ENCODE data around the gene SIDT1. TPM values are rescaled to one million over a fixed set of nuclear protein-coding genes. Genes with fewer than 3 reads are reported as not detected.

The SIDT1 gene
- total RNA-seq, 1 experiment from 2014 or later: not detected

DNA sequence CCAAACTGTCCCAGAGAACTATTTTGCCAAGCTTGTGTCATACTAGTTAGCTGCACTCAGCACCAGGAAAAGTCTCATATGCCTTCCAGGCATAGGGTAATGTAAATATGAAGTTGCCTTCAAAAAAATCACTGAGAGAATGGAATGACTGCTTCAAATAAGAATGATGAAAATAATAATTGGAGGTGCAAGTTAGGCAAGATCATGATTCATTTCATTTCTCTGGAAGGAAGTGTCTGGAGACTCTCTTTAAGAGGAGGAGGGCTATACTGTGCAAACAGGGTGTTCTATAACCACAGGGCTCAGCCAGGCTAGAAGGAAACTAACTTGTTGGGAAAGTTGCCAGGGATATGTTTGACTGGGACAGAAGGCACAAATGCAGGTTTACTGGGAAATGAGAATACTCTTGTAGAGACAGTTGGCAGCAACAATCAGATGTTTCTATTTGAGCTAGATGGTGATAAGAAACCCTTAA lies 4.3 kb downstream of the SIDT1 start:
- no peak for DNase-seq
- no peaks in the 10 kb centered on the region for H3K79me1 ChIP-seq (ENCODE audit: insufficient read depth, low read depth, low read length, poor library complexity, severe bottlenecking)
- H3K9ac ChIP-seq (ENCODE audit: extremely low read depth, insufficient read length, low read length): no peak overlapping the region
- H3K27ac ChIP-seq (ENCODE audit: insufficient read length, low read depth, low read length): no peak overlapping the region
- H2BK15ac ChIP-seq (ENCODE audit: low read depth, low read length): no peak overlapping the region
- H2BK120ac ChIP-seq (ENCODE audit: low read depth, low read length, poor library complexity, severe bottlenecking): no peak overlapping the region
- H3K4me1 ChIP-seq (ENCODE audit: insufficient read depth, low read length): no peaks in the 10 kb centered on the region
- H3K23me2 ChIP-seq (ENCODE audit: insufficient read length, low read depth, low read length, poor library complexity, severe bottlenecking): peaks cover 13% of the 10 kb centered on the region
- no peaks in the 10 kb centered on the region for H4K20me1 ChIP-seq (ENCODE audit: control insufficient read depth, insufficient read depth, insufficient read length)
- no peak overlapping the region for H3K14ac ChIP-seq (ENCODE audit: insufficient read depth, low read length)
- H2BK12ac ChIP-seq (ENCODE audit: insufficient read length, low read depth, low read length): no peak overlapping the region
- no peak overlapping the region for H2BK20ac ChIP-seq (ENCODE audit: low read depth, low read length, poor library complexity, severe bottlenecking)
- H4K5ac ChIP-seq (ENCODE audit: insufficient read length, low read depth, low read length): no peak overlapping the region
- Mint-ChIP-seq H3K4me3 (no peak overlapping the region), H3K27me3 (ENCODE audit: low read depth) (peaks cover 46% of the 10 kb centered on the region), H3K4me1 (peaks cover 15 to 16% of the 10 kb centered on the region in 2 experiments), H3K36me3 (ENCODE audit: insufficient read depth in 1 of 3, low read depth in 3 of 3) (peaks cover 0 to 3% (median 0%) of the 10 kb centered on the region in 3 experiments; a peak in 1 of 7 replicates), H3K9me3 (no peaks in the 10 kb centered on the region), H3K27ac (no peak overlapping the region; a peak in 1 of 7 replicates)
- no peak overlapping the region for H3K4ac ChIP-seq (ENCODE audit: low read depth, low read length)
- no peaks in the 10 kb centered on the region for H3K79me2 ChIP-seq (ENCODE audit: insufficient read depth, low read length)
- no peak overlapping the region for H3K56ac ChIP-seq (ENCODE audit: insufficient read length, low read depth, low read length)
- no peak overlapping the region for H2AFZ ChIP-seq (ENCODE audit: low read length)
- peaks cover 32% of the 10 kb centered on the region for H3K27me3 ChIP-seq (ENCODE audit: insufficient read depth, low read length)
- H3K9me3 ChIP-seq (ENCODE audit: control insufficient read depth, low read depth, low read length): no peaks in the 10 kb centered on the region
- no peak overlapping the region for H3K18ac ChIP-seq (ENCODE audit: insufficient read length, low read depth, low read length)
- no peak overlapping the region for H2BK5ac ChIP-seq (ENCODE audit: insufficient read length, low read length)
- no peak overlapping the region for H3K23ac ChIP-seq (ENCODE audit: insufficient read length, low read depth, low read length)
- H4K91ac ChIP-seq (ENCODE audit: insufficient read length, low read depth, low read length): no peak overlapping the region
- no peak overlapping the region for H3K4me2 ChIP-seq (ENCODE audit: insufficient read depth, insufficient read length, low read length)
- TF ChIP-seq, protein P1, sequence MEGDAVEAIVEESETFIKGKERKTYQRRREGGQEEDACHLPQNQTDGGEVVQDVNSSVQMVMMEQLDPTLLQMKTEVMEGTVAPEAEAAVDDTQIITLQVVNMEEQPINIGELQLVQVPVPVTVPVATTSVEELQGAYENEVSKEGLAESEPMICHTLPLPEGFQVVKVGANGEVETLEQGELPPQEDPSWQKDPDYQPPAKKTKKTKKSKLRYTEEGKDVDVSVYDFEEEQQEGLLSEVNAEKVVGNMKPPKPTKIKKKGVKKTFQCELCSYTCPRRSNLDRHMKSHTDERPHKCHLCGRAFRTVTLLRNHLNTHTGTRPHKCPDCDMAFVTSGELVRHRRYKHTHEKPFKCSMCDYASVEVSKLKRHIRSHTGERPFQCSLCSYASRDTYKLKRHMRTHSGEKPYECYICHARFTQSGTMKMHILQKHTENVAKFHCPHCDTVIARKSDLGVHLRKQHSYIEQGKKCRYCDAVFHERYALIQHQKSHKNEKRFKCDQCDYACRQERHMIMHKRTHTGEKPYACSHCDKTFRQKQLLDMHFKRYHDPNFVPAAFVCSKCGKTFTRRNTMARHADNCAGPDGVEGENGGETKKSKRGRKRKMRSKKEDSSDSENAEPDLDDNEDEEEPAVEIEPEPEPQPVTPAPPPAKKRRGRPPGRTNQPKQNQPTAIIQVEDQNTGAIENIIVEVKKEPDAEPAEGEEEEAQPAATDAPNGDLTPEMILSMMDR (conservative IDR thresholded peaks at IDR 0.05): no peak
- H3T11ph ChIP-seq (ENCODE audit: low read length): no peak overlapping the region
- H2AK5ac ChIP-seq (ENCODE audit: insufficient read length, low read length): no peak overlapping the region
- H4K8ac ChIP-seq (replicated peaks; ENCODE audit: insufficient read length, low read depth, low read length): no peak overlapping the region

Measured in H9 (cell line).